ENCODE measurements around the gene PDZD7. TPM values are rescaled to one million over a fixed set of nuclear protein-coding genes. Genes with fewer than 3 reads are reported as not detected.

PDZD7 gene
- polyA plus RNA-seq, 1 of the 3 experiments (the other 2 are of a cell fraction) = 1.9 TPM

- no peak overlapping the region for H3K4me2 ChIP-seq
- no peaks in the 10 kb centered on the region for H3K9me3 ChIP-seq
- WGBS (ENCODE audit: low lambda C conversion rate) = 90% methylated on average over 8 of the region's 11 CpGs
- H3K4me3 ChIP-seq (ENCODE audit: low read depth in 2 of 2, low read length in 1 of 2) = no peak overlapping the region
- H3K9ac ChIP-seq = no peak overlapping the region
- ChIA-PET CTCF (interaction anchor here (0.6 to 24.5 kb wide), 6 partner anchors 8 to 134 kb away, joined by 3 to 443 read pairs (median 10); partner anchors contain the start of gene LZTS2), POLR2A (interaction anchor here (0.6 to 1.0 kb wide), 3 partner anchors 15 to 486 kb away, joined by 3 read pairs; no protein-coding TSS in a partner anchor)
- peaks cover 29% of the 10 kb centered on the region for H4K20me1 ChIP-seq (ENCODE audit: insufficient read depth)
- peaks cover 37 to 48% of the 10 kb centered on the region in 2 experiments for H3K36me3 ChIP-seq (replicated peaks in 1 of 2; ENCODE audit: control insufficient read depth in 1 of 2, insufficient read depth in 2 of 2, low read length in 1 of 2)
- peaks cover 16% of the 10 kb centered on the region for H3F3A ChIP-seq (replicated peaks; ENCODE audit: insufficient read depth)
- H3K79me2 ChIP-seq (ENCODE audit: insufficient read depth) = peaks cover 24% of the 10 kb centered on the region
- no peaks in the 10 kb centered on the region for H3K9me2 ChIP-seq
- H3K4me1 ChIP-seq (ENCODE audit: control insufficient read depth in 1 of 2, insufficient read depth in 2 of 2, low read depth in 1 of 2, low read length in 1 of 2) = peaks cover 6 to 26% of the 10 kb centered on the region in 2 experiments; a peak in 3 of 4 replicates
- no peak overlapping the region for H2AFZ ChIP-seq (ENCODE audit: low read depth)
- TF ChIP-seq YY1 (IDR thresholded peaks at IDR 0.05; ENCODE audit: low read depth) (no peak), ELF1 (IDR thresholded peaks at IDR 0.05) (no peak), MXI1 (IDR thresholded peaks at IDR 0.05; ENCODE audit: low read depth, low read length) (no peak), NRF1 (IDR thresholded peaks at IDR 0.05; ENCODE audit: low read depth, low read length) (no peak), CTCF (IDR thresholded peaks at IDR 0.05) (no peak), FOSL2 (IDR thresholded peaks at IDR 0.05; ENCODE audit: borderline replicate concordance, low read depth) (no peak), POLR2AphosphoS5 (IDR thresholded peaks at IDR 0.05; ENCODE audit: low read depth, low read length) (no peak), MEF2A (IDR thresholded peaks at IDR 0.05; ENCODE audit: borderline replicate concordance, low read depth) (no peak), JUND (IDR thresholded peaks at IDR 0.05) (no peak), FOXM1 (IDR thresholded peaks at IDR 0.05; ENCODE audit: low read depth) (no peak), EP300 (IDR thresholded peaks at IDR 0.05; ENCODE audit: borderline replicate concordance in 1 of 2, low read depth in 1 of 2, low read length in 1 of 2) (no peak), SIN3A (IDR thresholded peaks at IDR 0.05; ENCODE audit: borderline replicate concordance, low read depth, low read length) (no peak)
- no peak for DNase-seq
- peak overlapping the region in 1 of 2 experiments; percentile 61; a peak in 2 of 4 replicates for H3K27ac ChIP-seq (ENCODE audit: low read depth in 2 of 2, low read length in 1 of 2)
- H3K27me3 ChIP-seq (ENCODE audit: insufficient read depth) = no peaks in the 10 kb centered on the region
Observed at GRCh38 chr10:101007099-101007711, 23.7 kb downstream of the PDZD7 start.

GRCh38 chr10:101006593-101007098 lies 24.3 kb downstream of the PDZD7 start:
- TF ChIP-seq EZH2phosphoT487 (IDR thresholded peaks at IDR 0.05; ENCODE audit: borderline replicate concordance, low read depth) (no peak), CHD2 (IDR thresholded peaks at IDR 0.05; ENCODE audit: low read length, partially characterized antibody) (peak; percentile 39), PBX3 (IDR thresholded peaks at IDR 0.05) (no peak), GABPA (IDR thresholded peaks at IDR 0.05; ENCODE audit: low read depth) (no peak)
- peaks cover 38 to 48% of the 10 kb centered on the region in 2 experiments for H3K36me3 ChIP-seq (replicated peaks in 1 of 2; ENCODE audit: control insufficient read depth in 1 of 2, insufficient read depth in 2 of 2, low read length in 1 of 2)
- peak; percentile 51 for DNase-seq
- H3K9me2 ChIP-seq = no peaks in the 10 kb centered on the region
- peaks cover 30% of the 10 kb centered on the region for H3K79me2 ChIP-seq (ENCODE audit: insufficient read depth)
- no peaks in the 10 kb centered on the region for H3K9me3 ChIP-seq
- WGBS (ENCODE audit: low lambda C conversion rate) = 95% methylated on average over 23 of the region's 33 CpGs
- H3K4me3 ChIP-seq (ENCODE audit: low read depth in 2 of 2, low read length in 1 of 2) = no peak overlapping the region
- peak overlapping the region in 1 of 2 experiments; percentile 61; a peak in 2 of 4 replicates for H3K27ac ChIP-seq (ENCODE audit: low read depth in 2 of 2, low read length in 1 of 2)
- H3K27me3 ChIP-seq (ENCODE audit: insufficient read depth) = no peaks in the 10 kb centered on the region
- no peak overlapping the region for H3K4me2 ChIP-seq
- peaks cover 11% of the 10 kb centered on the region for H3F3A ChIP-seq (replicated peaks; ENCODE audit: insufficient read depth)
- no peak overlapping the region for H2AFZ ChIP-seq (ENCODE audit: low read depth)
- CTCF ChIA-PET = interaction anchor here (0.9 to 24.5 kb wide), 4 partner anchors 7 to 24 kb away, joined by 3 to 443 read pairs (median 74); partner anchors contain the start of gene LZTS2
- H4K20me1 ChIP-seq (ENCODE audit: insufficient read depth) = peaks cover 34% of the 10 kb centered on the region
- H3K9ac ChIP-seq = no peak overlapping the region
- peaks cover 11 to 26% of the 10 kb centered on the region in 2 experiments; a peak in 3 of 4 replicates for H3K4me1 ChIP-seq (ENCODE audit: control insufficient read depth in 1 of 2, insufficient read depth in 2 of 2, low read depth in 1 of 2, low read length in 1 of 2)
- POLR2A ChIA-PET = interaction anchor here (0.6 to 1.0 kb wide), 3 partner anchors 15 to 486 kb away, joined by 3 read pairs; no protein-coding TSS in a partner anchor
